ENCODE data around the gene PPP1R3E. TPM values are rescaled to one million over a fixed set of nuclear protein-coding genes. Genes with fewer than 3 reads are reported as not detected.

Gene PPP1R3E
- total and polyA plus RNA-seq, 2 of the 13 experiments (the other 11 are each of a cell fraction or from before 2014, with no cell fraction given): 16.5 to 26.5 TPM

DNA sequence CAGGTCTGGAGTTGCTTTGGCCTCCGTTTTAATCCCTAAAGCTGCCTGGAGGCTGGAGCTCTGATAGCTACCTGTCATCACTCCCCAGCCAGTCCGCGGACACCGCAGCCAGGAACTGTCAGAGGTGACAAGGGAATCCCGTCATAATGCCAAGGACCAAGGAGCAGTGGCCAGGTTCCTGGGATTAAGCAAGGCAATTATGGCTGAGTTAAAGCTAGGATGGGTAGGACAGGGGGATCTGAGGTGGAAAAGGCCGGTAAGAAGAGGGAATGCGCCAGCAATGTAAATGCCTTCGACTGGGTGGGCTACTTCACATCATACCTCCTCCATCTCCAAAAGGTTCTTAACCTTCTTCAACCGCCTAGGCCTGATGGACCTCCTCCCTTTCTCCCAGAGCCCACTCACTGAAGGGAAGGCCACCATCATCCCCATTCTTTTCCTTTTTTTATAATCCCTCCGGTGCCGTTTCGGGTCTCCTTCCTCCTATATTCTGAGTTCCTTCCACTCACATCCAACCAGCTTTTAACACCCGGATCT lies 1.9 kb downstream of the PPP1R3E start (continued):
- TF ChIP-seq, protein P1, sequence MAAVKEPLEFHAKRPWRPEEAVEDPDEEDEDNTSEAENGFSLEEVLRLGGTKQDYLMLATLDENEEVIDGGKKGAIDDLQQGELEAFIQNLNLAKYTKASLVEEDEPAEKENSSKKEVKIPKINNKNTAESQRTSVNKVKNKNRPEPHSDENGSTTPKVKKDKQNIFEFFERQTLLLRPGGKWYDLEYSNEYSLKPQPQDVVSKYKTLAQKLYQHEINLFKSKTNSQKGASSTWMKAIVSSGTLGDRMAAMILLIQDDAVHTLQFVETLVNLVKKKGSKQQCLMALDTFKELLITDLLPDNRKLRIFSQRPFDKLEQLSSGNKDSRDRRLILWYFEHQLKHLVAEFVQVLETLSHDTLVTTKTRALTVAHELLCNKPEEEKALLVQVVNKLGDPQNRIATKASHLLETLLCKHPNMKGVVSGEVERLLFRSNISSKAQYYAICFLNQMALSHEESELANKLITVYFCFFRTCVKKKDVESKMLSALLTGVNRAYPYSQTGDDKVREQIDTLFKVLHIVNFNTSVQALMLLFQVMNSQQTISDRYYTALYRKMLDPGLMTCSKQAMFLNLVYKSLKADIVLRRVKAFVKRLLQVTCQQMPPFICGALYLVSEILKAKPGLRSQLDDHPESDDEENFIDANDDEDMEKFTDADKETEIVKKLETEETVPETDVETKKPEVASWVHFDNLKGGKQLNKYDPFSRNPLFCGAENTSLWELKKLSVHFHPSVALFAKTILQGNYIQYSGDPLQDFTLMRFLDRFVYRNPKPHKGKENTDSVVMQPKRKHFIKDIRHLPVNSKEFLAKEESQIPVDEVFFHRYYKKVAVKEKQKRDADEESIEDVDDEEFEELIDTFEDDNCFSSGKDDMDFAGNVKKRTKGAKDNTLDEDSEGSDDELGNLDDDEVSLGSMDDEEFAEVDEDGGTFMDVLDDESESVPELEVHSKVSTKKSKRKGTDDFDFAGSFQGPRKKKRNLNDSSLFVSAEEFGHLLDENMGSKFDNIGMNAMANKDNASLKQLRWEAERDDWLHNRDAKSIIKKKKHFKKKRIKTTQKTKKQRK (IDR thresholded peaks at IDR 0.05; ENCODE audit: low read length): no peak
- TF ChIP-seq POGZ (CRISPR knock-in tag; IDR thresholded peaks at IDR 0.05) (no peak), ZNF263 (CRISPR knock-in tag; IDR thresholded peaks at IDR 0.05) (no peak), ZBTB3 (CRISPR knock-in tag; IDR thresholded peaks at IDR 0.05; ENCODE audit: borderline replicate concordance, low read depth) (no peak), ZNF510 (CRISPR knock-in tag; IDR thresholded peaks at IDR 0.05; ENCODE audit: low read depth) (no peak), KLF12 (CRISPR knock-in tag; IDR thresholded peaks at IDR 0.05; ENCODE audit: borderline replicate concordance) (no peak), MAFF (IDR thresholded peaks at IDR 0.05; ENCODE audit: low read depth, low read length) (no peak), CBFB (CRISPR knock-in tag; IDR thresholded peaks at IDR 0.05) (no peak), ZNF790 (CRISPR knock-in tag; IDR thresholded peaks at IDR 0.05; ENCODE audit: borderline replicate concordance) (no peak; the same call in 1 of the 2 replicates), ZNF432 (CRISPR knock-in tag; IDR thresholded peaks at IDR 0.05; ENCODE audit: borderline replicate concordance) (no peak), SRSF9 (IDR thresholded peaks at IDR 0.05; ENCODE audit: borderline replicate concordance, insufficient read depth, low read depth, low read length, poor library complexity, severe bottlenecking) (no peak), NR3C1 (CRISPR knock-in tag; IDR thresholded peaks at IDR 0.05) (no peak)
- TF ChIP-seq, protein P2, sequence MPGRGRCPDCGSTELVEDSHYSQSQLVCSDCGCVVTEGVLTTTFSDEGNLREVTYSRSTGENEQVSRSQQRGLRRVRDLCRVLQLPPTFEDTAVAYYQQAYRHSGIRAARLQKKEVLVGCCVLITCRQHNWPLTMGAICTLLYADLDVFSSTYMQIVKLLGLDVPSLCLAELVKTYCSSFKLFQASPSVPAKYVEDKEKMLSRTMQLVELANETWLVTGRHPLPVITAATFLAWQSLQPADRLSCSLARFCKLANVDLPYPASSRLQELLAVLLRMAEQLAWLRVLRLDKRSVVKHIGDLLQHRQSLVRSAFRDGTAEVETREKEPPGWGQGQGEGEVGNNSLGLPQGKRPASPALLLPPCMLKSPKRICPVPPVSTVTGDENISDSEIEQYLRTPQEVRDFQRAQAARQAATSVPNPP (CRISPR knock-in tag; IDR thresholded peaks at IDR 0.05): no peak
- TF ChIP-seq, protein P3, sequence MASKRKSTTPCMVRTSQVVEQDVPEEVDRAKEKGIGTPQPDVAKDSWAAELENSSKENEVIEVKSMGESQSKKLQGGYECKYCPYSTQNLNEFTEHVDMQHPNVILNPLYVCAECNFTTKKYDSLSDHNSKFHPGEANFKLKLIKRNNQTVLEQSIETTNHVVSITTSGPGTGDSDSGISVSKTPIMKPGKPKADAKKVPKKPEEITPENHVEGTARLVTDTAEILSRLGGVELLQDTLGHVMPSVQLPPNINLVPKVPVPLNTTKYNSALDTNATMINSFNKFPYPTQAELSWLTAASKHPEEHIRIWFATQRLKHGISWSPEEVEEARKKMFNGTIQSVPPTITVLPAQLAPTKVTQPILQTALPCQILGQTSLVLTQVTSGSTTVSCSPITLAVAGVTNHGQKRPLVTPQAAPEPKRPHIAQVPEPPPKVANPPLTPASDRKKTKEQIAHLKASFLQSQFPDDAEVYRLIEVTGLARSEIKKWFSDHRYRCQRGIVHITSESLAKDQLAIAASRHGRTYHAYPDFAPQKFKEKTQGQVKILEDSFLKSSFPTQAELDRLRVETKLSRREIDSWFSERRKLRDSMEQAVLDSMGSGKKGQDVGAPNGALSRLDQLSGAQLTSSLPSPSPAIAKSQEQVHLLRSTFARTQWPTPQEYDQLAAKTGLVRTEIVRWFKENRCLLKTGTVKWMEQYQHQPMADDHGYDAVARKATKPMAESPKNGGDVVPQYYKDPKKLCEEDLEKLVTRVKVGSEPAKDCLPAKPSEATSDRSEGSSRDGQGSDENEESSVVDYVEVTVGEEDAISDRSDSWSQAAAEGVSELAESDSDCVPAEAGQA (IDR thresholded peaks at IDR 0.05; ENCODE audit: low read depth): no peak
- TF ChIP-seq, protein P3 (CRISPR knock-in tag; IDR thresholded peaks at IDR 0.05; ENCODE audit: borderline replicate concordance): no peak
- TF ChIP-seq, protein P4, sequence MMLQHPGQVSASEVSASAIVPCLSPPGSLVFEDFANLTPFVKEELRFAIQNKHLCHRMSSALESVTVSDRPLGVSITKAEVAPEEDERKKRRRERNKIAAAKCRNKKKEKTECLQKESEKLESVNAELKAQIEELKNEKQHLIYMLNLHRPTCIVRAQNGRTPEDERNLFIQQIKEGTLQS (CRISPR knock-in tag; IDR thresholded peaks at IDR 0.05): no peak
- TF ChIP-seq, protein P5, sequence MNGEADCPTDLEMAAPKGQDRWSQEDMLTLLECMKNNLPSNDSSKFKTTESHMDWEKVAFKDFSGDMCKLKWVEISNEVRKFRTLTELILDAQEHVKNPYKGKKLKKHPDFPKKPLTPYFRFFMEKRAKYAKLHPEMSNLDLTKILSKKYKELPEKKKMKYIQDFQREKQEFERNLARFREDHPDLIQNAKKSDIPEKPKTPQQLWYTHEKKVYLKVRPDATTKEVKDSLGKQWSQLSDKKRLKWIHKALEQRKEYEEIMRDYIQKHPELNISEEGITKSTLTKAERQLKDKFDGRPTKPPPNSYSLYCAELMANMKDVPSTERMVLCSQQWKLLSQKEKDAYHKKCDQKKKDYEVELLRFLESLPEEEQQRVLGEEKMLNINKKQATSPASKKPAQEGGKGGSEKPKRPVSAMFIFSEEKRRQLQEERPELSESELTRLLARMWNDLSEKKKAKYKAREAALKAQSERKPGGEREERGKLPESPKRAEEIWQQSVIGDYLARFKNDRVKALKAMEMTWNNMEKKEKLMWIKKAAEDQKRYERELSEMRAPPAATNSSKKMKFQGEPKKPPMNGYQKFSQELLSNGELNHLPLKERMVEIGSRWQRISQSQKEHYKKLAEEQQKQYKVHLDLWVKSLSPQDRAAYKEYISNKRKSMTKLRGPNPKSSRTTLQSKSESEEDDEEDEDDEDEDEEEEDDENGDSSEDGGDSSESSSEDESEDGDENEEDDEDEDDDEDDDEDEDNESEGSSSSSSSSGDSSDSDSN (CRISPR knock-in tag; IDR thresholded peaks at IDR 0.05): no peak
